ENCODE data around the gene TRPM3.

Gene TRPM3

GRCh38 chr9:70959366-70959765 is 162.1 kb downstream of the TRPM3 start:
- no peak overlapping the region for H3K4me3 ChIP-seq (ENCODE audit: low read depth, low read length)
- DNase-seq (ENCODE audit: low read depth), result no peak
- no peak for TF ChIP-seq CTCF (conservative IDR thresholded peaks at IDR 0.05; ENCODE audit: low read depth, low read length)

- no peak for TF ChIP-seq CTCF (conservative IDR thresholded peaks at IDR 0.05; ENCODE audit: low read depth, low read length)
- DNase-seq (ENCODE audit: low read depth), result no peak
- no peak overlapping the region for H3K4me3 ChIP-seq (ENCODE audit: low read depth, low read length)
These were observed 166.8 kb downstream of the TRPM3 start for GRCh38 chr9:70954596-70955143.

- peak; percentile 86 for DNase-seq (ENCODE audit: low read depth)
- H3K4me3 ChIP-seq (ENCODE audit: low read depth, low read length), result no peak overlapping the region
These were observed 167.3 kb downstream of the TRPM3 start for GRCh38 chr9:70954126-70954525.

GRCh38 chr9:70951749-70952727 is 169.4 kb downstream of the TRPM3 start:
- no peak for TF ChIP-seq CTCF (conservative IDR thresholded peaks at IDR 0.05; ENCODE audit: low read depth, low read length)

More at GRCh38 chr9:70954126-70954525, 167.3 kb downstream of the TRPM3 start:
- TF ChIP-seq CTCF (conservative IDR thresholded peaks at IDR 0.05; ENCODE audit: low read depth, low read length), result no peak

GRCh38 chr9:70950270-70950669 is 171.2 kb downstream of the TRPM3 start:
- no peak for TF ChIP-seq CTCF (conservative IDR thresholded peaks at IDR 0.05; ENCODE audit: low read depth, low read length)
- no peak for DNase-seq (ENCODE audit: low read depth)
- no peak overlapping the region for H3K4me3 ChIP-seq (ENCODE audit: low read depth, low read length)

More at GRCh38 chr9:70951749-70952727, 169.4 kb downstream of the TRPM3 start:
- peak; percentile 22 for DNase-seq (ENCODE audit: low read depth)
- no peak overlapping the region for H3K4me3 ChIP-seq (ENCODE audit: low read depth, low read length)

- TF ChIP-seq CTCF (conservative IDR thresholded peaks at IDR 0.05; ENCODE audit: low read depth, low read length), result no peak
- DNase-seq (ENCODE audit: low read depth), result no peak
These were observed 172.2 kb downstream of the TRPM3 start for GRCh38 chr9:70949239-70949638.

More at GRCh38 chr9:70949239-70949638, 172.2 kb downstream of the TRPM3 start:
- no peak overlapping the region for H3K4me3 ChIP-seq (ENCODE audit: low read depth, low read length)
